GM21529 (cell line): ENCODE data around the gene MAP3K14.

Source experiments
- ATAC-seq: cut with Tn5 transposase; IDR thresholded peaks from one replicate; pipeline ENCODE4 v1.9.1; 2021; ENCODE audit not compliant: unreplicated experiment

Gene MAP3K14

GRCh38 chr17:45284176-45285140 lies 32.4 kb downstream of the MAP3K14 start:
- ATAC-seq = no peak

GRCh38 chr17:45283711-45284110 lies 33.1 kb downstream of the MAP3K14 start:
- ATAC-seq = no peak

- no peak for ATAC-seq
These were observed 33.9 kb downstream of the MAP3K14 start for GRCh38 chr17:45282683-45283644.

- no peak for ATAC-seq
These were observed 36.9 kb downstream of the MAP3K14 start for GRCh38 chr17:45279898-45280297.

GRCh38 chr17:45277992-45278391 lies 38.8 kb downstream of the MAP3K14 start:
- no peak for ATAC-seq

GRCh38 chr17:45277216-45277849 lies 39.5 kb downstream of the MAP3K14 start:
- ATAC-seq = no peak

- ATAC-seq = no peak
These were observed 40.8 kb downstream of the MAP3K14 start for GRCh38 chr17:45276031-45276430.

GRCh38 chr17:45274033-45274432 lies 42.8 kb downstream of the MAP3K14 start:
- no peak for ATAC-seq

- ATAC-seq = no peak
These were observed 43.3 kb downstream of the MAP3K14 start for GRCh38 chr17:45273551-45273957.

- no peak for ATAC-seq
These were observed 45.2 kb downstream of the MAP3K14 start for GRCh38 chr17:45271603-45272002.

GRCh38 chr17:45270828-45271418 lies 45.9 kb downstream of the MAP3K14 start:
- ATAC-seq = no peak

GRCh38 chr17:45269912-45270311 lies 46.9 kb downstream of the MAP3K14 start:
- ATAC-seq = no peak

- ATAC-seq = no peak
These were observed 49.3 kb downstream of the MAP3K14 start for GRCh38 chr17:45267436-45268055.

GRCh38 chr17:45266372-45266926 lies 50.4 kb downstream of the MAP3K14 start:
- ATAC-seq = no peak

GRCh38 chr17:45265821-45266220 lies 51.0 kb downstream of the MAP3K14 start:
- ATAC-seq = no peak

GRCh38 chr17:45264988-45265387 lies 51.8 kb downstream of the MAP3K14 start:
- ATAC-seq = no peak

- no peak for ATAC-seq
These were observed 52.4 kb downstream of the MAP3K14 start for GRCh38 chr17:45264430-45264829.

- no peak for ATAC-seq
These were observed 53.4 kb downstream of the MAP3K14 start for GRCh38 chr17:45263477-45263860.

- no peak for ATAC-seq
These were observed 54.0 kb downstream of the MAP3K14 start for GRCh38 chr17:45262516-45263476.
